GM19035 (cell line): Measurements from ENCODE around the gene VSIR.

Experiments
- ATAC-seq: cut with Tn5 transposase; IDR thresholded peaks from one replicate; pipeline ENCODE4 v1.9.1; 2021; ENCODE audit not compliant: unreplicated experiment

The VSIR gene

DNA sequence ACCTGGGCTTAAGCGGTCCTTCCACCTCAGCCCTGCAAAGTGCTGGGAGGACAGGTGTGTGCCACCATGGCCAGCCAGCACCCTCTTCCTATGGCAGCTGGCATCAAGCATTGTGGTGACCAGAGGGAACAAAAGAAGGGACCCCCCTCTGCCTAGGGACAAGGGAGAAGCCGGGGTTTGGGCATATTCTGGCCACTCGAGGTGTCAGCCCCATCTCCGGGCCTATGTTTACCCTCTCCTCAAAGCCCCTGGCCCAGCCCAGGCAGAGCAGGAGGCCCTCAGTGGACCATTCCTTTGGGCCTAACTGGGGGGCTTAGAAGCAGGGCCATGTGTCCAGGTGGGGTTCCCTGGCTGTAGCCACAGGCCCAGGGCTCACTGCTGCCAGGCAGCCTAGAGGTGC, 23.9 kb downstream of the VSIR start:
- ATAC-seq = no peak

DNA sequence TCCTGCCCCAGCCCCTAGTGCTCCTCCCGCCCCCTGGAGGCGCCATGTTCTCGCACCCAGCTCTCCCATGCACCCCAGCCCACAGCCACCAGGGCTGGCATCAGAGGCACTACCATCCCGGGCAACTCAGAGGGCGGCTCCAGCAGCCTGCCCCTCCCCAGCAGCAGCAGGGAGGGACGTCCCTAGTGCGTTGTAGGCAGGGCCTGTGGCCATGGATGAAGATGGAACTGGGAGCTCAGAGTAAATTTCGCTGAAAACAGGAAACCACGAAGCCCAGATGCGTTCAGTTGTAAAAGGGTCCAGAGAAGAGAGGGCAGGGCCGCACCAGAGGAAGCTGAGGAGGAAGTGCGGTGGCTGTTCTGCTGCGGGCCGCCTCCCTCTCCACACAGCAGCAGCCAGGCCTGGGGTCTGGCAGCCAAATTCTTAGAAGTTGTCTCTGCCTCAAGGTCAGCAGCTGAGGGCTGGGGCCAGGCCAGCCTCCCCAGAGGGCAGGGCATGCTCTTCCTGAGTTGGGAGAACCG, 24.6 kb downstream of the VSIR start:
- ATAC-seq = peak; percentile 49

DNA sequence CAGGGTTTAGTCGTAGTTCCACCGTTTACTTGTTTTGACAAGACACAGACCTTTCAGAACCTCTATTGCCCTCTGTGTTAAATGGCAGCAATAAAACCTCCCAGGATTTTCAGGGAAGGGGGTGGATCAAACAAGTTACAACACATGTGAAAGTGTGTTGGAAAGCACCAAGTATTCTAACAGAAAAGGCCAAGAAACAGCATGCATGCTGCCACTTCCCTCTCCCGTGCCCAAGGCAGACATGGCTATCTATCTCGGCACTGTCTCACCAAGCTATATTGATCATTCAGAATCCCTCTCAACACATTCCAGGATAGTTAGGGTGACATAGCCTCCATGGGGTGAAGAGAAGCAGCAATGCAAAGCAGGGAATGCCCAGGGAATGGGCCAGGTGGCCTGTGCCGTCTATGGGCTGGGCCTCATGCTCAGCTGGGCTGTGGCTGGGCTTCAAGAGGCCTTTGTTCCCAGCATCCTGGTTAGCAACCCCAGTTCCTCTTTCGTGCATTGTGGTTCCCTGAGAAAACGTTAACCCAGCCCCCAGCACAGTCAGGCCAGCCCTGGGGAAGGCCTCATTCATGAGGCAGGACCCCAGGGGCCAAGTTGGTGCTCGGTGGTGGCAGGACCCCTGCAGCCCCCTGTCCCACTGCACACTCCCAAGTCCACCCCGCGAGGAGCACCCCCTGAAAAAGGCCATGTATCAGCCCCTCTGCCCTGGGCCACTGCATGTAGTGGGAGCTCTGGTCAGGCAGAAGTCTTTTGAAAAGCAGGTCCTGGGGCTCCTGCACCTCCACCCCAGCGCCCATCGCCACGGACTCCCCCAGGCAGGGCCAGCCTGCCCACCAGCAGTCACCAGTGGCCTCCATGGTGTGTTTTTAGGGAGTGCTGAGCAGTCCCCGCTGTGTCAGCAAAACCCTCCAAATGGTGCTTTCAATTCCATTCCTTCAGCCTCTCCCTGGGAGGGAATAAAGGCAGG, 25.5 kb downstream of the VSIR start:
- ATAC-seq = no peak

DNA sequence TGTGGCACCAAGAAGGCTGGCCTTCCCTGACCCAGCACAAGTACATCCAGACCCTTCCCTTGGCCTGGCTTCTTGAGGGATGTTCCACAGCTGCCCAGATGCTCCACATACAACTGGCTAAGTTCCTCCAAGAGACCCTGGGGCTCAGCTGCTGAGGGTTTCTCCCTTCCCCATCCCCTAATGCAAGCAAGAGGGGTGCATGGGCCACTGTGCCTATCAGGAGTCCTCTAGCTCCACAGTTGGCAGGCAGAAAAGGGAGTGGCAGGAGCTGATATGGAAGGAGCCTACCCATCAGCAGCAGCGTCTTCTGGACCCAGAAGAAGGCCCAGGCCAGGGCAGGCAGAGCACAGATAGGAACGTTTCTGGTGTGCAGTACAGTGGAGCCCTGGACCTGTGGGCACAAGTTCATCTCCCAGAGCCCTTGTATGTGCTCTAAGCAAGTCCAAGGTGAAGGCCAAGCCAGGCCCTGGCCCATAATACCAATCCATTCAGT, 26.2 kb downstream of the VSIR start:
- no peak for ATAC-seq

DNA sequence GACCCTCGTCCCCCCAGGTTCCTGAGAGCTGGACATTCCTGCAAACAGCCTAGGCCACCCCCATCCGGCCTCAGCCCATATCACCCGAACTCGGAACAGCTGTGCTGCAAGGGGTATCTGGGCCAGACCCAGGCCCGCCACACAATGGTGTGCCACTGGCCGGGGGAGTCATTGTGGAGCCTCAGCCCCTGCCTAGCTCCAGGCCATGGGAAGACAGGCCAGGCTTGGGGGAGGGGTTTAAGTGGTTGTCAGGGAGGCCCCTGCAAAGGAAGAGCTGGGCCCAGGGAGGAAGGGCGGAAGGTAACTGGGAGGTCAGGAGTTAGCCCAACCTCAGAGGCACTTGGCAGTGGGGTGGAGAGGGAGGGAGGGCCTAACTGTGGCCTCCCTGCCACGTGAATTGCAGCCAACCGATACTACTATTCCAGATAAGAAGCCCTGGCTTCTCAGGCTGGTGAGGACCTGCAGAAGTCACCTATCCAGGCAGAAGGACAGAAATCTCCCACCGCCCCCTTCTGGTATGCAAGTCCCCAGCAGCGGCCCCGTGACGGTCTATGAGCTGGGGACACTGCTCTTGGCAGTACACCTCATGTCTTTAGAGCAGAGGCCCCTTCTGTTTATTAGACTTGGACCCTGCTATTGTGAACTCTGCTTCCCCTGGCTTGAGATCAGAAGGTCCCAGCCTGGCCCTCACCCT, 26.8 kb downstream of the VSIR start:
- ATAC-seq = no peak

DNA sequence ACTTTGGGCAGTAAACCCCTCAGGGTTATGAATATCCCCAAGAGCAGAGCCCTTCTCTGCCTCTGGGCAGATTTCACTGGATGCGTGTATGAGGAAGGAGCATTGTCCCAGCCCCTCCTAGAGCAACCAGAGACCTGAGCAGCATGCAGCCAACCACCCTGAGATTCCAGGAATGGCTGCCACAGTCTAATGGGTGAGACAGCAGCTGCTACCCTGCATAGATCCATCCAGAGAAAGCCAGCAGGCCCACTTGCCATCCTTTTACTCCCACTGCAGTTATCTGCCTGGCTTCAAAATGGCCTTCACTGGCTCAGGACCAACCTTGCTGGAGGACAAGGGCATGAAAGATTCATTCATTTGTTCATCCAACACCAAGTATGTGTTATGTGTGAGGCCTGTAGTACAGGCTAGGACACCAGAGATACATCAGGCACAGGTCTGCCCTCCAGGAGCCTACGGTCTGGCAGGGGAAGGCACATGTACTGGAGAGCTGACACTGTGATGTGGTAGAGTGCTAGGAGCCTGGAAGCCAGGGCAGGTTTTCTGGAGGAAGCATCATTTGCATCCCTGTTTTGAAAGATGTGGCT, 27.6 kb downstream of the VSIR start:
- no peak for ATAC-seq

DNA sequence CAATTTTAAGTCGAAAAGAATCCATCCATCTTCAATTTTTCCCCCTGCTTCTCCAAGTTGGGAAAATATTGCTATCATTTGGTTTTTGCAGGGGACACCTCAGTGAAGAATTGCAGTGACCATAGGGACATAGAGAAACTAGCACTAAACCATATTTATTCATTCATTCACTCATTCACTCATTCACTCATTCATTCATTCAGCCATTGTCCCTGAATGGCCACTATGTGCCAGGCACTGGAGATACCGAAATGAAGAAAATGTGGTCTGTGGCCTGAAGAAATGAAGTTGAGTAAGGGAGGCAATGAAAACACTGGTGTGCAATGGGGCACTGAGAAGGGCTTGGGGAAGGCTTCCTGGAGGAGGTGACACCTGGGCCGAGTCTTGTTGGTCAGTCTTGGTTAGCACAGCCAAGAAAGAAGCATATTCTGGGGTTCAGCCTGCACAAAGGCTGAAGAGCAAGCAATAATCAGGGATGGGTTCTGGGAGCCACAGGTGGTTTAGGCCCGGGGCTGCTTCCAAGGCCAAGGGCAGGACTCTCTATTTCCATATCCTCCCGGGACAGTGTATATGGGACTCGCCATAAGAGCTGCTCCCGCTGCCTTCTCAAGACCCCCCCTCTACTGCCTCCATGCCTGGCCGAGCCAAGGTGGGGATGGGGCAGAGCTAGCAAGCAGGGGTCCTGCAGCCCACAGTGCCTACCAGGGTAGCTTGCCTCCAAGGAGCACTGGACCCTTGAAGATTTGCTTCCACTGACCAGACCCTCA, 28.2 kb downstream of the VSIR start:
- no peak for ATAC-seq

DNA sequence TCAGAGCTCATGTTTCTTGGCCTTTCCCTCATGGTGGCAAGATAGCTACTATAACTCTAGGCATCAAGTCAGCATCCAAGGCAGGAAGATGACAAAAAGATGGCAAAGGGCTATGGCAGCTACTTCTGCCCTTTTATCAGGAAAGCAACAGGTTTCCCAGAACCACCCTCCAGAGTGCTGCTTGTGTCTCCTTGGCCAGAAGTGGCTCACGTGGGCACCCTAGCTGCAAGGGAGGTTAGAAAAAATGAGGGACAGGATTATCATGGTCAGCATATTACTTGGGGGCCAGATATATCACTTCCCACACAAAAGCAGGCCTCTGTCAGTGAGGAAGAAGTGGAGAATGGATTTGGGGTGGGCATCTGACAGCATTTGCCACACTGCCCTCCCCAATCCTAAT, 29.5 kb downstream of the VSIR start:
- no peak for ATAC-seq

DNA sequence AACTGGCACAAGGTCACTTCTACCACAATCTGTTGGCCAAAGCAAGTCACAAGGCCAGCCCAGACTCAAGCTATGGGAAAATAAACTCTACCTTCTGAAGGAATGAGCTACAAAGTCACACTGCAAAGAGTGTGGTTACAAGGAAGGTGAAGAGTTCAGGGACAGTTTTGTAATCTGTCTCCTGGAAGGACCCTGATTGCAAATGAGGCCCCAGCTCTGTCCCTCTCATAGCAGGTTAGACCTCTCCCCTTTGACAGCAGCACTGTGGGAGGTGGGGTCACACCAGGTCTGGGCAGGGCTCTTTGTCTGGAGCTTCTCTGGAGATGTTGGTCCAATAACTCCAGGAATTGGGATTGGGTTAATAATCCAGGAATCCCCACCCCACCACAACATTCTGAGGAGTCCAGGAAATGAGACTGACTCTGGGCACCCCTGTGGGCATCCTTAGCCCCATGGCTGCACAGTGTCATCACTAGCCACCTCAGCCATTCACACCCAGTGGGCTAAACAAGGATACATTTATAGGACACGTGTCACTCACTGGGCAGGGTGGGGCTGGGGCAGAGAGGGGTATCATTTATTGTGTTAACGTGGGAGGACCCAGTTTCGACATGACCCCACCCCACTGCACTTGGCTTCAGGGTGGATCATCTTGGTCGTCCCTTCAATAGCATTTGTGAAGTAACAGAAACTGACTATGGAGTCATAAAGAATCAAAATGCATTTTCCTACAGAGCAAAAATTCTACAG, 30.1 kb downstream of the VSIR start:
- no peak for ATAC-seq

DNA sequence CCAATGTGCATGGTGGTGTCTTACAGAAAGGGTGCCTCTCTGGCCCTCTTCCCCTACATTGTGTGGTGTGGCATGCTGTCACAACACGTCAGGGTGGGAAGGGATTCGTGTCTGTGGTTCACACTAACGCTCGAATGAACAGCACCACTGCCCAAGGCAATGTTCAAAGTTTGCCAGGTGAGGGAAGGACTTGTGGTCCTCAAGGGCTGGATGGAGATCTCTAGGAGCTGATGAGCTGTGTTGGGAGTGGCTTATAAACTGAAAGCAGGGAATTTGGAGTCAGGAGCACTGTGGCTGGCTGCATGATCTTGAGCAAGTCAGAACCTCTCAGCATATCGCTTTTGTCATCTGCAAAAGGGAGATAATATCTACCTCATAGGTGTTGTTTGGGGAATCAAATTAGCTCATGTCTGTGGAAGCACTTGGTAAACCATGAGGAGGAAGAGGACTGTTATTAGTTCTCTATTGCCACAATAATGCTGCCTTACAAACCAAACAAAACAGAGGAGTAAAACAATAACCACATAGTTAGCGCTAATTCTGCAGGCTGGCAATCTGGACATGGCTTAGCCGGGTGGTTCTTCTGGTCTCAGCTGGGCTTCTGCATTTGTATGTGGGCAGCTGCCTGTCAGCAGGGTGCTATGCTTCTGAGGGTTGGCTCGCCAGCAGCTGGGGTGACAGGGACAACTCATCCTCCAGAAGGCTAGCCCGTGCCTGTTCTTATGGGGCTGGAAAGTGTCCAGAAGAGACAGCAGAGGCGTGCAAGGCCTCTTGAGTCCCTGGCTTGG, 30.8 kb downstream of the VSIR start:
- no peak for ATAC-seq

DNA sequence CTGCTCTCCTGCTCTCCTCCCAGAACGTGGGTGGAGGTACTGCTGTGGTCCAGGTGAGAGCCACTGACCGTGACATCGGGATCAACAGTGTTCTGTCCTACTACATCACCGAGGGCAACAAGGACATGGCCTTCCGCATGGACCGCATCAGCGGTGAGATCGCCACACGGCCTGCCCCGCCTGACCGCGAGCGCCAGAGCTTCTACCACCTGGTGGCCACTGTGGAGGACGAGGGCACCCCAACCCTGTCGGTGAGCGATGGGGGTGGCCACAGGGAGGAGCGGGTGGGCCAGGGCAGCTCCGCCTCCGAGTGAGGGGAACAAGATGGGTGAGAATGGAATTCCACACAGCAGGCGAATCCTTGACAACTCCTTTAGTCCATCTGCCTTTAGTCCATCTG, 31.6 kb downstream of the VSIR start:
- no peak for ATAC-seq

DNA sequence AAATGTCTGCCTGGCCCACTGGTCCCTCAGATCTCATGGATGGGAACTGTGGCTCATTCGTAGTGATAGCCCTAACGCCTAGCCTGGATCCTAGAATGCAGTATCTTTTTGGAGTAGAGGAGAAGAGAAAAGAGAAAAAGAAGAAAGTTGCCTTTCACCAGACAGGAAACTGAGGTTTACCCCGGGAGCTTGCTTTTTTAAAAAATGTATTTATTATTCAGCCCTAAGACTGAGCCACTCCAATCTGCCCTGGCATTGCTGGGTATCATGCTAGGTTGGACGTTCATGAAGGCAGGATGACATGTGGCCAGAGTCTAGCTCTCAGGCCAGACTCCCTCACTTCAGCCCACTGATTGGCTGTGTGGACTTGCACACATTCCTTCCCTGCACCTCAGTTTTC, 32.3 kb downstream of the VSIR start:
- no peak for ATAC-seq

DNA sequence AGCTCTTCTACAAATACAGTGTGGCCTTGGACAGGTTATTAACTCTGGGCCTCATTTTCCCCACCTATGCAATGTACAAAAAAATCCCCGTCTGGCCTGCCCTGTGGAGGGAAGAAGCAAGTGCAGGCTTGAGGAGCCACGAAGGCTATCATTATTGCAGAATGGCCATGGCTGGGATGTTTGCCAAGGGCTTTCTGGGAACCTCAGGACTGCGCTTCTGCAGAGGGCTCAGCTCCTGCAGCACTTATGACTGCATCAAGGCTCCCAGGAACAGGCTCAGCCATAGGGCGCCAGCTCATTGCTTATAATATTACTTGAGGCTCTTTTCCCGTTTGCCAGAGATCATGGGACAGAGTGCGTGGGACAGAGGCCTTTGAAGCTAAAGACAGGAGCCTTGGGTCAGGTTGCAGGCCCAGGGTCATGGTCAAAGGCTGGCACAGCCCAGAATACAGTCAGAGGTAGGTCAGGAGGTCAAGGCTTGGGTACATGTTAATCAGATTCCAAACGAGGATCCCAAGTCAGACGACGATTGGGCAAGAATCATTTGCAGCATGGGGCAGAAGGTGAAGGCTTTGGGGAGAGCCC, 33.2 kb downstream of the VSIR start:
- no peak for ATAC-seq

DNA sequence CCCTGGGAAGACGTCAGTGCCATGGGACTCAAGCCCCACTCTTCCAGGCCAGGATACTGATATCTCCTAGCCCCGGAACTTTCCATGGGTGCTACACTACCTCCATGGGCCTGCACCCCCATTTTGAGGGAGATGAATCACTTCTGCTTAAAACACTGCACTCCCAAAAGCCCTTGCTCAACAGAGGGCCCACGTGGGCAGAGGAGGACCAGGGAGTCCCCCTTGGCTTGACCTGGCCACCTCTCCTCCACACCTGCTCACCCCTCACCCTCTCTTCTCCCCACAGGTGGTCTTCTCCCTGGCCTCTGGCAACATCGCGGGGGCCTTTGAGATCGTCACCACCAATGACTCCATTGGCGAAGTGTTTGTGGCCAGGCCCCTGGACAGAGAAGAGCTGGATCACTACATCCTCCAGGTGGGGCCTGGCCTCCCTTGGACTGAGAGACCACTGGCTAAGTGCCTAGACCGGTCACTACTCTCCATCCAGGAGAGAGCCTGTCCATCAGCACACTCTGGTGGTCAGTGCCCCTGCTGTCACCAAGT, 33.9 kb downstream of the VSIR start:
- ATAC-seq = no peak

DNA sequence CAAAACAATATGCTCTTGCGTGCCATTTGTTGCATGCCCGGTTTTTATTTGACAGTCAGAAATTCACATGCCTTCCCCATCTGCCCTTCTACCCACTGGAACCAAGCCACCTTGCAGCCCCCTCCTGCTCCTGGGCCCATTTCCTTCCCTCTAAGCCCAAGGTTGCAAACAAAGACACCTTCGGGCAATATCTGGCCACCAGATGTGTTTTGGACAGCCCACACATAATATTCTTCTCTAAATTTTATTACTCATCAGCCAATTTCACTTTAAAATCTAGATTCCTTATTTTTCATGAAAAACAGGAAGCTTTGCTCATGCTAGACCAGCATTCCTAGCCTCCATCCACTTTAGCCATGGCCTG, 35.5 kb downstream of the VSIR start:
- ATAC-seq = no peak

DNA sequence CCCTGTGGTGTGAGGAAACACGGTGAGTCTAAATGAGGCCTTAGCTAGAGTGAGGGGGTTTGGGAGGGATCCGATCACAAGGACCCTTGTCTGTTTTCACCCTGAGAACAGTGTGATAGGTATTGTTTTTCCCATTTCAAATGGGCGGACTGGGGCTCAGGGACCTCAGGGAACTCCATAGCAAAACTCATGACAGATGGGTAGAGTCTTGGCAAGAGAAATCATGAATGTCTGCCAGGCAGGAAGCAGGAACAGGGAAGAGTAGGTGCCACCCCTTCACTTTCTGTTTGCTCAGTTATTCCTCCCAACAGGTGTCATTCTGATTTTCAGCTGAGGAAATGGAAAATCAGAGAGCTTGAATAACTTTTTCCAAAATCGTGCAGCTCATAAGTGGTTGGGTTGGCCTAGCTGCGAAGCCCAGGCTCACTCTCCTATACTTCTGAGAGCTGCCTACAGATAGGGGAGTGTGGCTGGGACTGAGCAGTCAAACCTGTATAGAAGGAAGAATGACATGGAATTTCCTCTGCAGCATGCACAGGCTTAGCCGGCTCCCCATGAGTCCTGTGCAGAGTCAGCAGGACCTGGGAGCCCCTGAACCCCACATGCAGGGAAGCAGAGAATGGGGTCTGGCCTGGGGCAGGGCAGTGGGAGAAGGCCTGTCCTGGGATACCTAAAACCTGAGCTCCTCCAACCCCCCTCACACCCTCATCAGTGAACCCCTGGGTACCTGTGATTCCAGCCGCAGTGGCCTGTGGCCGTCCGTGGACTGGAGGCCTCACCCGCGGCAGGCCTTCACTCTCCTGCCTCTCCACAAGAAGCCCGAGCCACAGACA, 36.1 kb downstream of the VSIR start:
- no peak for ATAC-seq

DNA sequence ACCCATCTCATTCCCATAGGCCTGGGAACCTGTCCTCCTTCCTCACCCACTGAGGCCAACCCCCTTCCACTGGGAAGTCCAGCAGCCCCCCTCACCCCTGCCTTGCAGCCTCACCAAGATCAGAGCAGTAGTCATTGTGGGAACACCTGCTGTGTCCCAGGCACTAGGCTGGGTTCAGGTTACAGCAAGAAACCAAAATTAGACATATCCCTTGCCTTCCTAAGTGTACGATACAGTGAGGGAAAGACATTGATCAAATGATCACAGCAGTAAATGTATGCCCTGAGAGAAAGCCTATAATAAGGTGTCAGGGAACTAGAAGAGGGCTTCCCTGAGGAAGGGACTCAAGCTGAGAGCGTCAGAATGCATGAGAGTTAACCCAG, 36.8 kb downstream of the VSIR start:
- ATAC-seq = no peak
